AG09309 (cell line): ENCODE results near the gene RAPGEF6.
"Not testable (repeated sequence)": the region's sequence is repeated elsewhere in the genome, so short reads cannot be mapped to it uniquely, and the experiment has no call there.

Source experiments
- DNase-seq: peaks from one replicate; pipeline ENCODE4 v3.0.0-alpha.2; 2010; ENCODE audit warnings: low read depth
- H3K4me3 ChIP-seq: 2 replicates; pipeline ENCODE4 v1.5.1; 2011; ENCODE audit warnings: mild to moderate bottlenecking, low read depth, low read length, moderate library complexity; ENCODE audit not compliant: control insufficient read depth
- CTCF ChIP-seq: IDR thresholded peaks from 2 replicates; pipeline ENCODE4 v1.5.1; 2011; ENCODE audit warnings: mild to moderate bottlenecking, low read depth, low read length, inconsistent platforms; ENCODE audit not compliant: insufficient read depth, control insufficient read depth; ENCODE audit errors: missing control alignments

Gene RAPGEF6

GRCh38 chr5:131488463-131488862 lies 146.6 kb downstream of the RAPGEF6 start:
- no peak overlapping the region for H3K4me3 ChIP-seq
- DNase-seq: peak; percentile 20
- no peak for TF ChIP-seq CTCF

- H3K4me3 ChIP-seq, DNase-seq: not testable (repeated sequence)
Observed at GRCh38 chr5:131487371-131487770, 147.7 kb downstream of the RAPGEF6 start.

DNA sequence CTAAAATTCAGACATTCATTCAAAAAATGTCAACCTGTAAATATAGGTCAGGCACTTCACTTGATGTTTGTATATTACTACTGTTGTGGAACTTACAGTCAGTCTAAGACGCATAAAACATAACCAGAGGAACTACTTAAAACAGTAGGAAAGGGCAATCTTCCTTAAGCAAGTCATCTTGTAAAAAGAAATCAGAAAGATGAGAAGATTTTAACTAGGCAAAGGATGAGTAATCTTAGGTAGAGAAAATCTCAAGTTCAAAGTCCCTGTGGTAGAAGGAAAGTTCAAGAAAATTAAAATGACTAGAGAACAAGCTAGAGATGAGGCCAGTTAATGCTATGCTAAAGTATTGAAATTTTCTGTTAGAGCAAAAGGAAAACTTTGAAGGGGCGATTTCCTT lies 152.4 kb downstream of the RAPGEF6 start:
- no peak overlapping the region for H3K4me3 ChIP-seq
- DNase-seq: no peak
- no peak for TF ChIP-seq CTCF

- no peak overlapping the region for H3K4me3 ChIP-seq
- no peak for TF ChIP-seq CTCF
- no peak for DNase-seq
Observed at GRCh38 chr5:131481569-131481968, 153.5 kb downstream of the RAPGEF6 start.

GRCh38 chr5:131475541-131475941 lies 159.5 kb downstream of the RAPGEF6 start:
- no peak for TF ChIP-seq CTCF
- H3K4me3 ChIP-seq: no peak overlapping the region
- no peak for DNase-seq

GRCh38 chr5:131473731-131474130 lies 161.3 kb downstream of the RAPGEF6 start:
- DNase-seq: no peak
- TF ChIP-seq CTCF: no peak
- no peak overlapping the region for H3K4me3 ChIP-seq

DNA sequence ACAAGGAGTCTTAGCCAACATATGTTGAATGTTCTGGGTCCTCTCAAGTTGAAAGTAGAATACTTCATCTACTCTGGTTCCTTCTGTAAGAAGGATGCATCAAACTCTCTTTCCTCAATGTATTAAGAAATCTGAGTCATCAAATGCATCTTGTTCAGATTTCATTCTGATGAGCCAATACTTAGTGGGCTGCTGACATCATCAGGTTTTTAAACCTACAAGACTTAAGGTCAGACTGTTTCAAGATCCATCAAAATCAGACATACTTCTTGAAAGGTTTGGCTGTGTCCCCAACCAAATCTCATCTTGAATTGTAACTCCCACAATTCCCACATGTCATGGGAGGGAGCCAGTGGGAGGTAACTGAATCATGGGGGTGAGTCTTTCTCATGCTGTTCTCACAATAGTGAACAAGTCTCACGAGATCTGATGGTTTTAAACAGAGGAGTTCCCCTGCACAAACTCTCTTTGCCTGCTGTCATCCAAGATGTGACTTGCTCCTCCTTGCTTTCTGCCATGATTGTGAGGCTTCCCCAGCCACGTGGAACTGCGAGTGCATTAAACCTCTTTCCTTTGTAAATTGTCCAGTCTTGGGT lies 168.8 kb downstream of the RAPGEF6 start:
- no peak overlapping the region for H3K4me3 ChIP-seq
- TF ChIP-seq CTCF: no peak
- DNase-seq: peak; percentile 18
